CD4-positive, alpha-beta T cell treated with Interleukin-17A for 4 hours (primary cell): ENCODE measurements around the gene GPC6.

ENCODE experiments used
- DNase-seq: peaks from one replicate; pipeline ENCODE4 v3.0.0-alpha.2; 2020; ENCODE audit warnings: mixed read lengths

The GPC6 gene

DNA sequence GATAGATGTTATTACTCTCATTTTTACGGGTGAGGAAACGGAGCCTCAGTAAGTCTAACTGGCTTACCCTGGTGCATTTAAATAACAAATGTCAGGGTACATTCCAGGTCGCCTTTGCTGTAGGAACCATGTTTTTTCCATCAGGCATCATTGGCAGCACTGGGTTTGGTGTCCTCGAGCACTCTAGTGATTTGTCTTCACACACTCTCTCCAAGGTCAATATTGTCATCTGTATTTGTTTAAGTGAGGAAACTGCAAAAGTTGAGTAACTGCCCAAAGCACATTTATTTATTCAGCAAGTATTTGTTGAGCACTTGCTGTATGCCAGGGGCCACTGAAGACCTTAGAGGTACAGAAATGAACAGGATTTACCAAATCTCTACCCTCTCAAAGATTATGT, 1174.3 kb downstream of the GPC6 start:
- no peak for DNase-seq

DNA sequence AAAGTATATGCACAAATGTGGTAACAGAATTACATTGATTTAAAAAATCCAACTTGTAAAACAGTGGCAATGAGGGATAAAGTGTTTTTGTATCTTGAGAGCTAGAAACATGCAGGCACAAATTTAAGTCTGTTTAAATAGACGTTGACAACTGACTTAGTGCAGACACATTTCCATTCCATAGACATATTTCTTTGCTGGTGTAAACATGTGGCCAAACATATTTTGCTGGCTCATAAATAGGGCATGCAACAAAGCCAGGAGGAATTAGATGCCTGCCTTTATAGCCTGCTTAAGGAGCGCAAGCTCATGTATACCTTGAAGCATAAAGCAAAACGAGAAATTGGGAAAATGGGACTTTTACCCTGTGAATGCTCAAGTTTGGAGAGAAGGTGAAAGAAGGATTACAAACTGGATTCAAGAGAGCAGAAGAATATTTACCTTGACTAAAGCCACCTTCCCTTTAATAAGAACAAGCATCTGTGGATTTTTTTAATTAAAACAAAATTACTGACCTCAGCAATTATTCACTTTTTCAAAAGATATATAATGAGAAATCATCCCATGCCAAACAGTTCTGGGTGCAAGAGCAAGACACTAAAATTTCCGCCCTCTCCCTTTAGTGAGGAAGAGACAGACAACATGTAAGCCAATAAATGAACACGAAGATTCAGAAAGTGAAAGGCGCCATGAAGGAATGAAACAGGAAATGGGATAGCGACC, 1181.9 kb downstream of the GPC6 start:
- DNase-seq: no peak

DNA sequence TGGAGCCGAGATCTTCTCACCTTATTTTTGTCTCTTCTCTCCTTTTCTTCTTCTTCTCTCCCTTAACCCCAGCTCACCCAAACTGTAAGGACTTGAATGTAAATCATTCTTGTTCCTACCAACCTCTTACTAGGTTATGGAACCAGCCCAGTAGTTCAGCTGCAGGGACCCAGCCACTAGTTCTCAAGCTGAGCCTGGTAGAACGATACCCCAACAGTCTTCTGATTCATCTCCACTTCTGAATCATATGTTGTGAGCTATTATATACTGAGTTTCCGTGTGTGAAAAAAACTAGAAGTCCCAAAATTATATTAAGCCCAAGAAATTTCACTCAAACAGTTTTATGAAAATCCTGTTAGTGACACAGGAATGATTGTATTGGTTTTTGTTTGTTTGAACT, 1185.1 kb downstream of the GPC6 start:
- DNase-seq: no peak

DNA sequence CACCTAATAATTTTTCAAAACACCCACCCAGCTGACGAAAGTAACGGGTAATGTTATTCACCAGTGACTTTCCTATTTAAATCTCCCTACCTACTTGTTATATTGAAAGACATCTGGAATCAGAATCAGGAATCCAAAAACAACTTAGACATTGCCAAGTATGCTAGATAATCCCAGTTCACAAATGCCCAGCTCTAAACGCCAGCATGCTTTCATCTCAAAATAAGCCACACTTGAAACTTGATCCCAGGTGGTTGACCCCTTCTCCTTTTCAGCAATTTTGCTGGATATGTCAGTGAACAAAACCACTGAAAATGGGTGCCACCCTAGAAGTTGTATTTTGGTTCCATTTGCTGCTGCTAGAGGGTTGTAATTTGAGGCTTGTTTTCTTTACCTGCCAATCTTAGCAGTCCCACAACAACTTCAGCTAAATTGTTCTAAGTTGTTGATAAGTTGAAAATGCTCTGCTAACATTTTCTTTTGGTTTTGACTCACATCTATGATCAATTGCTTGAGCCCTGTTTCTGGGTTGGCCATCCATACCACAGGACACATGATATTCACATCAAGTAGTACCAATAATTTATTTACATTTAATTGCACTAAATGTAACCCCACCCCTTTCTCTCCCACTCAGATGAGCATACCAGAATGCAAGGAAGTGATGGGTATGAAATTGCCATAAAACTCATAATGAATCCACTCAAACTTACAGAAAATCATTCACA, 1186.4 kb downstream of the GPC6 start:
- no peak for DNase-seq

DNA sequence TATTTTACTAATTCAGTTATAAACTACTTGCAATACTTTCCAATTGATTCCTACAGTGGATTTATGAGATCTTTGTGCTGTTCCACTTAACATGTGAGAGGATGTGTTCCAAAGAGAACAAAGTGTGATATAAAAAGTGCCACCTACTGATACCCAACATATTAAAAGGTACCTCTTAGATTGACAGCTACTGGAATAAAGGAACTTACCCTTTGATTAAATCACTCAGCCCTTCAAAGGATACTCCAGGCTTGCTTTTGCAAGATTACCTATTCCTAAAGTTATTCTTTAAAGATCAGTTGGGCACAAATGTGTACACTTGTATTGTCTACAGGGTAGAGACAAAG, 1187.0 kb downstream of the GPC6 start:
- DNase-seq: no peak

DNA sequence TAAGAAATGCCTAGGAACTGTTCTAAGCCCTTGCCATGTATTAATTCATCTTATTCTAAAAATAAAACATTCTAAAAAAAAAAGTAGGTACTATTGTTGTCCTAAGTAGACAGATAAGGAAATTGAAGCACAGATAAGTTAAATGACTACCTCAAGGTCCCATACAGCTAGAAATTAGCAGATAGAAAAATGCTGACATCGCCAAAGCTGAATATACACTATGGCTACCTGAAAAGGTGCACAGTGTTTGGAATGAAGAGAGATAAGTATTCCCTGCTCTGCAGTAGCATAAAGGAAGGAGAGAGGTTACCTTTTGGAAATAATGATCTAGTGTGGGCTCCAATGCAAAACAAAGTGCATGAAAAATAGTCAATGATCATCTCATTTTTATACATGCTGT, 1187.5 kb downstream of the GPC6 start:
- DNase-seq: no peak

DNA sequence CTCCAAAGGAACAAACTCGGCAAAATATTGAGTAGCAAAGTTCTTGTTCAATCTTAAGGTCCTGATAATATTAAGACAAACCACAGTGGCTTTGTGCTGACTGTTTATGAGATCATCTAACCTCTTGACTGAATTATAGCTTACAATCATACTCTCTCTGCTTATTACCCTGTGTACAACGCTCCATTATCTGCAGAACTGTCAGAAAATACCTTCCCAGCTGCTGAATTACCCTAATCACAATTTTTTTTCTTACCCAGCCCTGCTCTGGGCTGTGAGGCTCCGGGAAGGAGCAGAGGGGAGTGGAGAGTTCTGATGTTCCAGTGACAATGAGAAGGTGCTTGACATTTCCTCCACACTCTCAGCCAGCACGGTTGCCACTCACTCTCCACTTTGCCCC, 1188.1 kb downstream of the GPC6 start:
- DNase-seq: no peak

DNA sequence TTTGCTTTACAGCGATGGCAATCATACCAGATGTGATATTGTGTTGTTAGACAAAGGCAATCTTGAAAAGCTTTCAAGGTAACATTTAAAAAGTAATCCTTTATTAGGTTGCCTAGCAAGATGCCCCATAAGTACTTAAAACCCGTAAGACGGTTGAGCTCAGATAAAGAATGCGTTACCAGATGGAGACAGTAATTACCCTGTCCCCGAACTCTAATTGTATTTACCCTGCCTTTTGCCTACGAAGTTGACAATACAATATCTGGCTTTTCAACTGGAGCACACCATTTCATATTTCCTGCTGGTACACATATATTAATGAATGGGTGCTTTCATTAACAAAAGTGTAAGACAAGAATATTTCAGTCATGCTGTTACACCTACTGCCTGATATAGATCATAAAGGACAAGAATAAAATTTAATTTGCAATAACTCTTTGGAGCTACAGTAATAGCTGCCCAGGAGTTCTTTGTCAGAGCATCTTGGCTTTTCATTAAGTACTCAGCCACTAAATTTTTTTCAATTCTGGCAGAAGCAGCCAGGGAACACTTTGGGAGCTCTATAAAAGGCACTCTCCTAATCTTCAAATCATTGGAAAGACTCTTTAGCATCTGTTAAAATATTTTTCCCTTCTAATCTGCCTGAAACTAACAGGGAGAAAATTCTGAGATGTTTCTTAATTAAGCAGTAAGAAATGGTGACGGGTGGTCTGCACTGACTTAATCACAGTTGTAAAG, 1189.1 kb downstream of the GPC6 start:
- DNase-seq: no peak

DNA sequence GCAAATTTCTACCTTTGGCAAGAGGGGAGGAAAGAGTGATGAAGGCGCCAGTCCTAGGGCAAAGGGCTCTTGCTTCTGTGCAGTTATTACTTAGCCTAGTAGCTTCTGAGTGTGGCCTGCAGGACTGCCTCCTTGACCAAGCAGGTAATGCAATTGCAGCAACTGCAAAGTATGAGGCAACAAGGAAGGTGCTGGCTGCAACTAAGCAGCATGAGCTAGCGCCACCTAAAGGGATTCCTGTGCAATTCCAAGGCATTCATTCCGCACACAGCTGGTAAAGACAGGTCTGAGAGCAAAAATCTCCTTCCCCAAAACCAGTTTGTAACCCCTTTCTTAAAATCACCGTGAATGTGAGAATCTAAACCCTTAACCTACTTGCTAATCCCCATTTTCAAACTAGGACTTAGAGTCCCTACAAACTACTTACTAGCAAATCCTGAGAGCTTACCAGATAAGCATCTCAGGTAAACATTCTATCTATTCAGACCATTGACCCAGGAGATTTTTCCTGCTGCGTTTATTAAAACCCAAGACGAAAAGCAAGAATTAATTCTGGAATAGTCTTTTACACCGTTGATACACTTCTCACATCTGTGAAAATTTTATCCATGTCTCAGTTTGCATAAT, 1190.0 kb downstream of the GPC6 start:
- no peak for DNase-seq

DNA sequence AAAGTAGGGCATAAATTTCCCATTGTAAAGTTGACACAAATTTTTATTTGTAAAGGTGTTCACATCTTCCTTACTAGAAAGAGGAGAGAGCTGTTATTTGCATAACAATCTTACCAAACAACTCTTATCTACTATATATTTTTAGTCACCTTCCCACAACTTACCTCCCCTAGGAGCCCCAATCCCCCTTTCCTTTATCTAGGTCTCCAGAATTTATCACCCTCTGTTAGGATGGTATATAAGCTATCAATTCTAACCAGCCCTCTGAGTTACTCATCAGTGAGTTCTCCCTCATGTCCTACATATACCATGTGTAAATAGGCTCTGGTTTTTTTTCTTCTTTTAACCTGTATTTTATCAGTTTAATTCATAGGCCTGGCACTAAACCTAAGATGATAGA, 1190.7 kb downstream of the GPC6 start:
- no peak for DNase-seq

DNA sequence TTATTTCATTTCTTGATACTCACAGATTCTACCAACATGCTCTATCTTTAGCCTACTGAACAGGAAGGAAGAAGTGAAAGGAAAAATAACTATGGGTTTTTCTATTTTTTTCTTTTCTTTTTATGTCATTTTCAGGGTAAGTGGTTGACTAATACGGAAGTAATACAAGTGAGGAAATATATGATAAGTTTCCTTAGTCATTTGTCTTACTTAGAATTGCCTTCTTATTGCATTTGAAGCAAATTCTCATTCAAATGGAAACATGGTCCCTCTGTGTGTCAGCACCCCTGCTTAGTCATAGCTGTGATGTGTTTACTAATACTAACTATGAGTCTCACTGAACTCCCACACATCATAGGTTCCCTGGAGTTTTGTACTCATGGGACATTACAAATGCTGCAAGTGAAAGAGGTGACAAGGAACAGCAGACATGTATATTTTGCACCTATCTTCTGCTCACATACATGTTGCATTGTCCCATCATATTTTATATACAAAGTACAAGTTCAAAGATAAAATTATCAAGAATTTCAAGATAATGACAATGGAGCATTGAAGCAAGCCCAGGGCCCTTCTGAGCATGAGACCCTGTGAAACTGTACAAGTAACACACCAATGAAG, 1192.8 kb downstream of the GPC6 start:
- peak; percentile 16 for DNase-seq

DNA sequence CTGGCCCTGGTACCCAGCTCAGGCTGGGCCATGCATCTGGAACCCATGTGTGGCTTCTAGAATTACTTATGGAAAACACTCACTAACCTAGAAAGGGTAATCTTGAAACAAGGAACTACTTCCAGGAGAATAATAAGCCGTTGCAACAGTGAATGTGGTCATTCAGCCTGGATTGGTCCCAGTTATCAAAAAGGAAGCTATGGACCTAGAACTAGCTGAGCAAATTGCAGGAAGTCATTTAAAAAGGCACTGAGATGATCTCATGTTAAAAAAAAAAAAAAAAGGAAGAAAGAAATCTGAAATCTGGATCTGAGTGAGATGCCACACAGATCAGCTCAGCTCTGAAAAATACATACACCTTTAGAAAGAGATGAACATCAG, 1193.3 kb downstream of the GPC6 start:
- DNase-seq: no peak

DNA sequence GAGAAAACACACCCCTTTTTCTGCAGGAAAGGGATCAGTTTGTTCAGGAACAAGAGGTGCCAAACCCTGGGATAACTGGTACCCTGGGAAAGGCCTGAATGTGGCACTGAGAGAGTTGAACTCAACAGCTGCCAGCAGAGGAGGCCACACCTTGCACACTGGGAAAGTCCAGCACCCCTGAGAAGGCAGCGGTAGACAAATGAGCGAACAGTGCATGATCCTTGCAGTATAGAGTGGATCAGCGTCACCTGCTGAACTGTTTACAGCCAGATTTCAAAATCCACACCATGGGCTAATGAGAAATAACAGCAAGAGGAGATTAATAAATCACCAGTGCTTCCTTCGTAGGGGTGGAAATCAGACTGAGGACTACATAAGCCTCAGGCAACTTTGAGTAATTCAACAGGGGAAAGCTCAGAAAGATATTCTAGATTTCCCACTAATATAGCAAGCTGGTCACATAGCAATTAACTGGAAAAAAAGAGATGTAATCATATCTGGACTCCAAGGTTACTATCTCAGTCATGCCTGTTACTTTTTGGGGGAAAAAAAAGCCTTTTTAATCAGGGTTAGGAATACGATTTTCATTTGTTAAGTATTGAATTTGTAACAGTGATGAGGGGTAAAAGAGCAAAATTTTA, 1200.8 kb downstream of the GPC6 start:
- DNase-seq: no peak

DNA sequence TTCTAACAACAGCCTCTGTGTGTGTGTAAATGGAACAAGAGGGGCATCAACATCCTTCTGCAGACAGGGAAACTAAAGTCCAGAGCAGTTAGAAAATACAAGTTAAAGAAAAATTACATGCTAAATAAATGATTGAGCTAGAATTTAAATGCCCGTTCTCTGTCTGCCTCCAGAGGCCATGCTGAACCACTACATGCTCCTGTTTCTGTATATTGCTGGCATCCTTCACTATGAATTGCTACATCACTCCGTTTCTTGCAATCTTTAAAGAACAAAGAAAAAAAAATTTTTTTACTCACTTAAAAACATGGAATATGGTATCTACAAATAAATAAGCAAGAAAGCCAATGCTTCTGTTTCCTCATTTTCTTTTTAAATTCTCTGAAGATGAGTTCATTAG, 1205.0 kb downstream of the GPC6 start:
- no peak for DNase-seq

DNA sequence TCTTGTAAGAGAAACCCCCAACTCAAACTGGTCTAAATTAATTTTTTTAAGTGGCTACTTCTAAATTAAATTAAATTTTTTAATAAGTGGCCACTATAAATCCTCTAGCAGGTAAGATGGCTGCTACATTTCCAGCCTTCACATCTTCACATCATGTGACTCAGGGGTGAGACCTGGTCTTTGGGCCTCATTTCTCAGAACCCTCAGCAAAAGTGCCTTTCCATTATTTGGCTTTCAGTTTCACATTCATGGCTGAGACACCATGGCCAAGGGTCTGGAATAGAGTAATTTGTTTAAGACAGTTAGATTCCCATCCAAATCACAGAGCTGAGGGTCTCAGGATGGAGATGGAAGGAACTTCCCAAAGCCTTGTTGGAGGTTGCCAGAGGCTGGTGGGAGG, 1205.4 kb downstream of the GPC6 start:
- DNase-seq: no peak

DNA sequence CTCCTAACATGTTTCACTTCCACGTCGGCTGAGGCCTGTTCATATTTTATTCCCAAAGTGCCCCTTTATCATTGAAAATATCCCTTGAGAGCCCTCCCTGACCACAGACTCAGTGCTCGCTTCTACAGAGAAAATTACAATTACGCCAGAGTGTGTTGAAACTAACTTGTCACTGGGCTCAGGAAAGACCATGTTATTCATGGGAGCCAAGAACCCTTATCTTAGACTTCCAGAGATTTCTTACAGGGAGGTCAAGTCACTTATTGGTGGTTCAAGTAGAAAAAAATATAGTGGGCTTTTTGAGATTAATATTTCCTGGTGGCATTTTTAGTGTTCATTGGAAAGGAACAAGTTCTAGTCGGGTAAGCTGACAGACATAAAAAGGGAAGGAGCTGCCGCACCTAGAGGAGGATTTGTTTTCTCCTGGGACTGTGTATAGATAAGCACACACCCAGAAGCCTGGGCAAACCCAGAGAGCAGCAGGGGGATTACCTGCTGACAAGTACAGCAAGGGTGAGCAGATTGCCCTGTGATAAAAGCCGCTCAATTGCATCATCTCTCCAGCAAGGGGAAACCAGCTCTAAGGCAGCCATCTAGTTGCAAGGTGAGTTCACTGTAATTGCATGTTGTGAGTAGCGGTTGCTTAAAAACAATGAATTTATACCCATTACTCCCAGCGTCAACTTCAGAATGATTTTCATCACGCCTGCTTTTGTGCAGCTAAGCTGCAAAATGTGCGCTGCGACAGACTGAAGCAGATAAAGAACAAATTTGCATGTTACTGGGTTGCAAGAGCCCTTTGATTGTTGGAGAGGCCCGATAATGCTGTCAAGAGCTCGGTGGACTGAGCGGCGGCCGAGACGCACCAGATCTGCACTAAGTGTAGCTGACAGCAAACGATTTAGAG, 1206.7 kb downstream of the GPC6 start:
- no peak for DNase-seq

DNA sequence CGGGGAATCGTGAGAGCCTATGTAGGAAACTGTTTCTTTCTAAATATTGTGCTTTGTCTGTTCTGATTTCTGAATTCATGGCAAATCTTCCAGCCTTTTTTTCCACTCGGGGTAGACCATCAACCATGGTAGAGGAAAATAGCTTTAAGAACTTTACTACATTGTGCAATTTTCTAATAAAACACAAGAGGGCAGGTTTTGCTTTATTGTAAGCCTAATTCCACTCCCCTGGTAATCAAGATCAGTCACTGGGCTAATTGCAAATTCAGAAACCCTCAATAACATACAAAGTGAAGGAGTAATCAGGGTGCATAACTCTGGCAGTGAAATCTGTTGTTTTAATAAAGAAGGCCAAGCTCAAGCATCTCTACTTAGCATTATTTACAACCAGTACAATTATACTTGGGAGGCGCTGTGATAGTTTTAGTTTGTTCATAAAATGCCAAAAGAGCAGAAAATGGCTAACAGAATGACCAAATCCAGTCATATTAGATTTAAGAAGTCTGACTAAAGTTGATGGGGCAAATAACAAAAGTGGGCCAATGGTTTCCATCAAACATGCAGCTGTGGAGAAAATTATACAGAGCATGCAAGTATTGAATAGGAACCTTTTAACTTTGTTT, 1209.1 kb downstream of the GPC6 start:
- DNase-seq: no peak

DNA sequence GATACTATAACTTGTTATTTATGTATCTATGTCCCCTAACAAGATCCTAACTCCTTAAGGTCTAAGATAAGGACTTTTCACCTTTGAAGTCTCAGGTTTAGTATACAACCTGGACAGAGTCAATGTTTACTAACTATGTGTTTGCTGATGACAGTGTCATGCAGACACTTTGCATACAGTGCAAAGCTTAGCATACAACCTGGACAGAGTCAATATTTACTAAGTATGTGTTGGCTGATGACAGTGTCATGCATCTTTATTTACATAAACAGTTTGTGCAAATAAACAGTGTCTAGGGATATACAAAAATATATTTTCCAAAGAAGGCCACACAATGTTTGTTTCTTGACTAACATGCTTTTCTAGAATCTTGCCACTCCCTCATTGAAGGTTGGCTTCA, 1218.2 kb downstream of the GPC6 start:
- no peak for DNase-seq

DNA sequence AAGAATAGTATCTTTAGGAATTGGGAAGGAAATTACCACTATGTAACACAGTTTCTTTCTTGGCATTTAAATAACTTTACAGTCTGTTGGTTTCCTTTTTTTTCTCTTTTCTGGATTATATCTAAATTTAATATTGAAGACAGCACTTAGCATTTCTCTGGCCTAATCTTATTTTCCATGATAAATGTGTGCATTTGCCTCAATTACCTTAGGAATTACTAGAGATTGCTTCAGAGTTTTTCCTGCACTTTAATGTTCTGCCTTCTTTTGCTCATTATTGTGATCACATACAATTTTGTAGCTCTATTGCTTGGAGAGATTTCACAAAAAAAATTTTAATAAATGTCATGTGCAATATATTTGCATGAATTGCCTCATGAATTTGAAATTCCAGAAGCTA, 1227.7 kb downstream of the GPC6 start:
- DNase-seq: no peak

DNA sequence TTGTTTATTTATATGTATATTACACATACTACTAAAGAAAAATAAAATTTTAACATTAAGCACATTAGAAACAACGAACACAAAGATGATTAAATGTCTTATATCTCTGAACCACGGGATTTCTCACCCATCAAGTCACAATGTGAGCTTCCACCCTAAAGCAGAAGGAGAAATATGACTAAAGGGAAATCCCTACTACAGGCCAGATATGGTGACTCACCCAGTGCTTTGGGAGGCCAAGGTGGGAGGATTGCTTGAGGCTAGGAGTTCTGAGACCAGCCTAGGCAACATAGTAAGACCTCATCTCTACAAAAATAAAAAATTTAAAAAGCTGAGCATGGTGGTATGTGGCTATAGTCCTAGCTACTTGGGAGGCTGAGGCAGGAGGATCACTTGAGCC, 1228.3 kb downstream of the GPC6 start:
- DNase-seq: no peak

DNA sequence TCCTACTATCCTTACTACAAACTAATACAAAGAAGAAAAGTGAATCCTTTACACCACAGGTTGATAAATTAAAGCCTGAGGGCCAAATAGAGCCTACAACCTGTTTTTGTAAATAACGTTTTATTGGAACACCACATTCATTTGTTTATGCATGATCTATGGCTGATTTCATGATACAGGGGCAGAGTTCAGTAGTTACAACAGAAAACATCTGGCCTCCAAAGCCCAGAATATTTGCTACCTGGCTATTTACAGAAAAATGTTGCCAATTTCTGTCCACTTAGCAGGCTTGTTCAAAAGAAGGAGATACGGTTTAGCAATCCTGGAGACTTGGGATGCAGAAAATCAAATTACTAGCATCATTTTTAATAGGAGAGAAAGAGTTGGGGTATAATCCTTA, 1228.8 kb downstream of the GPC6 start:
- DNase-seq: no peak
